ENCODE results near the gene SP7.
"Not testable (repeated sequence)": the region's sequence is repeated elsewhere in the genome, so short reads cannot be mapped to it uniquely, and the experiment has no call there.

GRCh38 chr12:53297106-53297505 lies 39.0 kb downstream of the SP7 start:
- not testable (repeated sequence) for TF ChIP-seq CTCF (IDR thresholded peaks at IDR 0.05); POLR2AphosphoS5 (IDR thresholded peaks at IDR 0.05); POLR2A (IDR thresholded peaks at IDR 0.05; ENCODE audit: low read depth); EP300 (IDR thresholded peaks at IDR 0.05)

Measured in esophagus muscularis mucosa (tissue), 4 donors.